ENCODE results near the gene SIK2. TPM values are rescaled to one million over a fixed set of nuclear protein-coding genes. Genes with fewer than 3 reads are reported as not detected.

The SIK2 gene
- total RNA-seq, 1 donor from 2014 or later = 16.3 TPM

DNA sequence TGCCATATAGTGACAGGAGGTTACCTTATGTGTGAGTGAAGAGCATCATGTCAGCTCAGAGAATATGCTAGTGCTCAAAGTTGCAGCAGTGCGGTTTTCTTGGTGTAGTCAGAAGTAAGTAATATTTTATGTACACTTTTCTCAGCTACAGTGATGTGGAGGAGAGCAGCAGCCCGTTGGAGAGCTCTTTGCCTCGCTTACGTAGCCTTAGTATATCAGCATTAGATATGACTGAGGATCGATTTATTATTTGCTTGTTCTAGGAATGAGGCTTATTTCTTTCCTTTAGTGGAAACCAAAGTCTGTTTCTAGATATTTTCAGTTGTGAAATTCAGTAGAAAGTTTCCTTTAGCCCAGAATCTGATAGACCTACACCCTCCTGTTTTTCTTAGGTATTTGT is 100.4 kb downstream of the SIK2 start:
- no peaks in the 10 kb centered on the region for H3K9me3 ChIP-seq (replicated peaks)
- H3K27me3 ChIP-seq (ENCODE audit: low read depth) = no peaks in the 10 kb centered on the region
- H3K27ac ChIP-seq (replicated peaks) = no peak overlapping the region
- peaks cover 43% of the 10 kb centered on the region for H3K36me3 ChIP-seq
- H3K4me3 ChIP-seq = no peak overlapping the region
- intact Hi-C loops (cut with micrococcal nuclease) = no loop called here
- peaks cover 37% of the 10 kb centered on the region for H3K4me1 ChIP-seq
- DNase-seq = no peak
- TF ChIP-seq, protein P1, sequence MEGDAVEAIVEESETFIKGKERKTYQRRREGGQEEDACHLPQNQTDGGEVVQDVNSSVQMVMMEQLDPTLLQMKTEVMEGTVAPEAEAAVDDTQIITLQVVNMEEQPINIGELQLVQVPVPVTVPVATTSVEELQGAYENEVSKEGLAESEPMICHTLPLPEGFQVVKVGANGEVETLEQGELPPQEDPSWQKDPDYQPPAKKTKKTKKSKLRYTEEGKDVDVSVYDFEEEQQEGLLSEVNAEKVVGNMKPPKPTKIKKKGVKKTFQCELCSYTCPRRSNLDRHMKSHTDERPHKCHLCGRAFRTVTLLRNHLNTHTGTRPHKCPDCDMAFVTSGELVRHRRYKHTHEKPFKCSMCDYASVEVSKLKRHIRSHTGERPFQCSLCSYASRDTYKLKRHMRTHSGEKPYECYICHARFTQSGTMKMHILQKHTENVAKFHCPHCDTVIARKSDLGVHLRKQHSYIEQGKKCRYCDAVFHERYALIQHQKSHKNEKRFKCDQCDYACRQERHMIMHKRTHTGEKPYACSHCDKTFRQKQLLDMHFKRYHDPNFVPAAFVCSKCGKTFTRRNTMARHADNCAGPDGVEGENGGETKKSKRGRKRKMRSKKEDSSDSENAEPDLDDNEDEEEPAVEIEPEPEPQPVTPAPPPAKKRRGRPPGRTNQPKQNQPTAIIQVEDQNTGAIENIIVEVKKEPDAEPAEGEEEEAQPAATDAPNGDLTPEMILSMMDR (IDR thresholded peaks at IDR 0.05; ENCODE audit: borderline replicate concordance) = no peak

GRCh38 chr11:111703576-111703975 is 101.3 kb downstream of the SIK2 start:
- Histone ChIP-seq H3K4me3 (no peak overlapping the region), H3K27ac (replicated peaks) (no peak overlapping the region), H3K27me3 (ENCODE audit: low read depth) (no peaks in the 10 kb centered on the region), H3K36me3 (peaks cover 51% of the 10 kb centered on the region), H3K9me3 (replicated peaks) (no peaks in the 10 kb centered on the region), H3K4me1 (peaks cover 40% of the 10 kb centered on the region)
- TF ChIP-seq, protein P1 (IDR thresholded peaks at IDR 0.05; ENCODE audit: borderline replicate concordance) = no peak
- DNase-seq = no peak
- intact Hi-C loops (cut with micrococcal nuclease) = no loop called here

- Histone ChIP-seq H3K27me3 (ENCODE audit: low read depth) (no peaks in the 10 kb centered on the region), H3K4me1 (peaks cover 22% of the 10 kb centered on the region), H3K9me3 (replicated peaks) (no peaks in the 10 kb centered on the region), H3K4me3 (no peak overlapping the region), H3K27ac (replicated peaks) (peak overlapping the region; percentile 47), H3K36me3 (peaks cover 74% of the 10 kb centered on the region)
- TF ChIP-seq, protein P1 (IDR thresholded peaks at IDR 0.05; ENCODE audit: borderline replicate concordance) = no peak
- peak; percentile 53 for DNase-seq
- intact Hi-C loops (cut with micrococcal nuclease) = no loop called here
Observed at GRCh38 chr11:111707039-111707690, 104.9 kb downstream of the SIK2 start.

DNA sequence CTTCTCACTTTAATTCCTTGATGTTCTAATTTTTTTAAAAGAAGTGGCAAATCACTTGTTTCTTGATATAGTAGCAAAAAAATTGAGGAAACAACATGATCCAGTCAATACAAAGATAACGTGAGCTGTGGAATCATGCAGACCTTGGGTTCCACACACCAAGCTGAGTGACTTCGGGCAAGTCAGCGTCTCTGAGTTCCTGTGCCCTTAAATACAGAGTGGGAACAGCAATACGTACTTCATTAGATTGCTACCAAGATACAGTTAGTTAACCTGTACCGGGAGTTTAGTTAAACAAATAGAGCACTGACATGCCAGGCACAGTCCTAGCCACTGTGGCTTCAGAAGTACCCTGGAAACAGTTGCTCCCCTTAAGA is 105.4 kb downstream of the SIK2 start:
- intact Hi-C loops (cut with micrococcal nuclease) = no loop called here
- H3K27me3 ChIP-seq (ENCODE audit: low read depth) = no peaks in the 10 kb centered on the region
- H3K36me3 ChIP-seq = peaks cover 74% of the 10 kb centered on the region

DNA sequence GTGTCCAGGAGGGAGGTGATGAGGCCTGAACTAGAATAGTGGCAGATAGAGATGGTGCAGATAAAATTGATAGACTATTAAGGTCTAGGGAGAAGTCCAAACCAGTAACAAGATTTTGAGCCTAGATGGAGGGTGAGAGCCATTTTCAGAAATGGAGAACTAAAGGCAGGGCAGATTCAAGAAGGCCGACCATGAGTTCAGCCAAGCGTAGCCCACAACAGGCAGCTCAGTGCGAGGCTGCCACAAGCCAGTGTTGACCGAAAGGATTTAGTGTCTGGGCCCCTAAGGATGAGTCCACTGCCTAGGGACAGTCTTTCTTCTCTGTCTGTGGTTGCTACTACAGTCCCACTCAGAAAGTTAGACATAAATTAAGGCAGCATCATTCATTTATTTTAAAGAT is 112.3 kb downstream of the SIK2 start:
- H3K36me3 ChIP-seq = peaks cover 54% of the 10 kb centered on the region

More for the DNA sequence above, 105.4 kb downstream of the SIK2 start:
- DNase-seq = no peak
- no peaks in the 10 kb centered on the region for H3K9me3 ChIP-seq (replicated peaks)
- TF ChIP-seq, protein P1 (IDR thresholded peaks at IDR 0.05; ENCODE audit: borderline replicate concordance) = no peak
- H3K4me3 ChIP-seq = no peak overlapping the region
- H3K27ac ChIP-seq (replicated peaks) = peak overlapping the region; percentile 47
- H3K4me1 ChIP-seq = peaks cover 18% of the 10 kb centered on the region

More for the DNA sequence above, 112.3 kb downstream of the SIK2 start:
- no peak for DNase-seq
- TF ChIP-seq, protein P1 (IDR thresholded peaks at IDR 0.05; ENCODE audit: borderline replicate concordance) = no peak
- no peaks in the 10 kb centered on the region for H3K9me3 ChIP-seq (replicated peaks)
- H3K4me1 ChIP-seq = peaks cover 16% of the 10 kb centered on the region
- no peak overlapping the region for H3K27ac ChIP-seq (replicated peaks)
- no peaks in the 10 kb centered on the region for H3K27me3 ChIP-seq (ENCODE audit: low read depth)
- H3K4me3 ChIP-seq = no peak overlapping the region
- intact Hi-C loops (cut with micrococcal nuclease) = no loop called here
